H9 (cell line): ENCODE data around the gene HAPLN1. TPM values are rescaled to one million over a fixed set of nuclear protein-coding genes. Genes with fewer than 3 reads are reported as not detected.

Experiments used
- DNase-seq: peaks from one replicate; pipeline ENCODE4 v3.0.0-alpha.2; 2017
- H2AFZ ChIP-seq: one replicate; pipeline ENCODE4 v1.6.1; 2013; ENCODE audit warnings: mild to moderate bottlenecking, low read length, control low read depth, moderate library complexity
- H2AK5ac ChIP-seq: 2 replicates; pipeline ENCODE4 v1.6.1; 2013; ENCODE audit warnings: low read length, control low read depth, mixed read lengths; ENCODE audit not compliant: insufficient read length
- H2BK120ac ChIP-seq: one replicate; pipeline ENCODE4 v1.6.1; 2013; ENCODE audit warnings: low read depth, mild to moderate bottlenecking, low read length, control low read depth, inconsistent platforms; ENCODE audit not compliant: poor library complexity, severe bottlenecking
- H2BK12ac ChIP-seq: 2 replicates; pipeline ENCODE4 v1.6.1; 2013; ENCODE audit warnings: low read length, control low read depth, mixed read lengths, low read depth; ENCODE audit not compliant: insufficient read length
- H2BK15ac ChIP-seq: 2 replicates; pipeline ENCODE4 v1.6.1; 2013; ENCODE audit warnings: low read depth, low read length, control low read depth
- H2BK20ac ChIP-seq: one replicate; pipeline ENCODE4 v1.6.1; 2013; ENCODE audit warnings: low read depth, mild to moderate bottlenecking, low read length, control low read depth, inconsistent platforms; ENCODE audit not compliant: poor library complexity, severe bottlenecking
- H2BK5ac ChIP-seq: 2 replicates; pipeline ENCODE4 v1.6.1; 2013; ENCODE audit warnings: low read length, control low read depth, mixed read lengths; ENCODE audit not compliant: insufficient read length
- H3K14ac ChIP-seq: 2 replicates; pipeline ENCODE4 v1.6.1; 2013; ENCODE audit warnings: low read length, control low read depth; ENCODE audit not compliant: insufficient read depth
- H3K18ac ChIP-seq: 2 replicates; pipeline ENCODE4 v1.6.1; 2013; ENCODE audit warnings: low read depth, mild to moderate bottlenecking, mixed read lengths, low read length, control low read depth; ENCODE audit not compliant: insufficient read length
- H3K23ac ChIP-seq: 2 replicates; pipeline ENCODE4 v1.6.1; 2013; ENCODE audit warnings: low read length, control low read depth, mixed read lengths, low read depth; ENCODE audit not compliant: insufficient read length
- H3K23me2 ChIP-seq: 2 replicates; pipeline ENCODE4 v1.6.1; 2013; ENCODE audit warnings: low read depth, mild to moderate bottlenecking, mixed read lengths, low read length, control low read depth; ENCODE audit not compliant: insufficient read length, poor library complexity, severe bottlenecking
- H3K27ac ChIP-seq: 2 replicates; pipeline ENCODE4 v1.5.1; 2013; ENCODE audit warnings: low read length, control low read depth, mixed read lengths, low read depth; ENCODE audit not compliant: insufficient read length
- H3K27me3 ChIP-seq: 2 replicates; pipeline ENCODE4 v1.6.1; 2013; ENCODE audit warnings: low read length, control low read depth, inconsistent platforms; ENCODE audit not compliant: insufficient read depth
- H3K4ac ChIP-seq: 2 replicates; pipeline ENCODE4 v1.6.1; 2013; ENCODE audit warnings: low read depth, mild to moderate bottlenecking, control low read depth, inconsistent platforms, low read length, moderate library complexity
- H3K4me1 ChIP-seq: 2 replicates; pipeline ENCODE4 v1.6.1; 2013; ENCODE audit warnings: low read length, control low read depth, inconsistent platforms; ENCODE audit not compliant: insufficient read depth
- H3K4me2 ChIP-seq: 2 replicates; pipeline ENCODE4 v1.6.1; 2013; ENCODE audit warnings: low read length, control low read depth, mixed read lengths; ENCODE audit not compliant: insufficient read length, insufficient read depth
- H3K56ac ChIP-seq: 2 replicates; pipeline ENCODE4 v1.6.1; 2013; ENCODE audit warnings: low read depth, mild to moderate bottlenecking, mixed read lengths, low read length, control low read depth; ENCODE audit not compliant: insufficient read length
- H3K79me1 ChIP-seq: 2 replicates; pipeline ENCODE4 v1.6.1; 2013; ENCODE audit warnings: low read depth, mild to moderate bottlenecking, moderate library complexity, low read length, control low read depth, inconsistent platforms; ENCODE audit not compliant: insufficient read depth, poor library complexity, severe bottlenecking
- H3K79me2 ChIP-seq: 2 replicates; pipeline ENCODE4 v1.6.1; 2013; ENCODE audit warnings: low read length, control low read depth, inconsistent platforms; ENCODE audit not compliant: insufficient read depth
- H3K9ac ChIP-seq: 2 replicates; pipeline ENCODE4 v1.6.1; 2013; ENCODE audit warnings: low read length, control low read depth, mixed read lengths; ENCODE audit not compliant: insufficient read length; ENCODE audit errors: extremely low read depth
- H3K9me3 ChIP-seq: one replicate; pipeline ENCODE4 v1.6.1; 2013; ENCODE audit warnings: low read depth, low read length, inconsistent platforms; ENCODE audit not compliant: control insufficient read depth
- H3T11ph ChIP-seq: one replicate; pipeline ENCODE4 v1.6.1; 2013; ENCODE audit warnings: mild to moderate bottlenecking, low read length, control low read depth, inconsistent platforms
- H4K20me1 ChIP-seq: one replicate; pipeline ENCODE4 v1.6.1; 2013; ENCODE audit not compliant: control insufficient read depth, insufficient read length, insufficient read depth
- H4K5ac ChIP-seq: 2 replicates; pipeline ENCODE4 v1.6.1; 2013; ENCODE audit warnings: low read depth, mild to moderate bottlenecking, mixed read lengths, low read length, control low read depth; ENCODE audit not compliant: insufficient read length
- H4K8ac ChIP-seq: replicated peaks from 2 replicates; pipeline ENCODE4 v1.6.1; 2013; ENCODE audit warnings: low read length, control low read depth, mixed read lengths, low read depth; ENCODE audit not compliant: insufficient read length
- H4K91ac ChIP-seq: 2 replicates; pipeline ENCODE4 v1.6.1; 2013; ENCODE audit warnings: low read depth, mild to moderate bottlenecking, moderate library complexity, mixed read lengths, low read length, control low read depth; ENCODE audit not compliant: insufficient read length
- H3K27ac Mint-ChIP-seq, 3 experiments: 2 replicates in 2 of 3; 3 replicates in 1 of 3; pipeline ENCODE4 v1.8.0; 2020 to 2021; ENCODE audit warnings: mixed read lengths in 3 of 3, mild to moderate bottlenecking in 1 of 3, moderate library complexity in 1 of 3
- H3K27me3 Mint-ChIP-seq: 2 replicates; pipeline ENCODE4 v1.8.0; 2021; ENCODE audit warnings: low read depth, mild to moderate bottlenecking, moderate library complexity, mixed read lengths
- H3K36me3 Mint-ChIP-seq, 3 experiments: 2 replicates in 2 of 3; 3 replicates in 1 of 3; pipeline ENCODE4 v1.8.0; 2020 to 2021; ENCODE audit warnings: low read depth in 3 of 3, mixed read lengths in 3 of 3; ENCODE audit not compliant: insufficient read depth in 1 of 3
- H3K4me1 Mint-ChIP-seq, 2 experiments: 2 replicates each; pipeline ENCODE4 v1.8.0; 2020; ENCODE audit warnings: mixed read lengths in 2 of 2
- H3K4me3 Mint-ChIP-seq, 2 experiments: 2 replicates in 1 of 2; 3 replicates in 1 of 2; pipeline ENCODE4 v1.8.0; 2020 to 2021; ENCODE audit warnings: mild to moderate bottlenecking in 2 of 2, mixed read lengths in 2 of 2, moderate library complexity in 1 of 2
- H3K9me3 Mint-ChIP-seq, 2 experiments: 2 replicates in 1 of 2; 3 replicates in 1 of 2; pipeline ENCODE4 v1.8.0; 2020; ENCODE audit warnings: mild to moderate bottlenecking in 2 of 2, mixed read lengths in 2 of 2, moderate library complexity in 1 of 2
- WGBS: extraction: QIAGEN DNeasy Blood & Tissue Kit; methylation state at CpG from one replicate; pipeline ENCODE4 v1.1.7; 2013; ENCODE audit warnings: missing lambda C conversion rate, low lambda C conversion rate, mixed read lengths; ENCODE audit not compliant: insufficient read length; ENCODE audit errors: extremely low coverage; 5-methylcytosine and 5-hydroxymethylcytosine counted together
- total RNA-seq: library from RNA; stranded (reverse); gene quantifications from 2 replicates; pipeline ENCODE4 v1.2.1, GENCODE V29; 2021
- TF ChIP-seq, protein P1 (sequence below): fragments of 200-600 bp; sonication (generic); conservative IDR thresholded peaks from 3 replicates; pipeline ENCODE4 v1.8.0; 2021; ENCODE audit warnings: antibody characterized with exemption, mild to moderate bottlenecking

The HAPLN1 gene
- total RNA-seq, 1 experiment from 2014 or later: 0.22 TPM

DNA sequence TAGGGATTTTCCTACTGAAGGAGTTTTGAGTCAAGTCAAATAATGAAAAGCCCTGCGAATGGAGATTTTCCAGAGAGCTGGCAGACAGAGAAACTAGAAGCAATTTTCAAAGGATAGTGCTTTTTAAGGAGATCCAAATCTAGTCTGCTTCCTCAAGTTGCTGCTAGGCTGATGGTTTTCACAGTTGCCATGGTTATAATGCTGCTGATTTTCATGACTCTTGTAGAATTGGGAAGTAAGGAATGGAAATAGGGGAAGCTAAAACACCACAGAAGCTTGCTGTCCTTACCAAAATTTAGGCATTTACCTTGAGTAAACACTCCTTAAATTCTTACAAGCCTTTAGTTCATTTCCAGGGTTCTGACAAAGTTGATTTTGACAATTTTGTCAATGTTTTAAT, 30.1 kb upstream of the HAPLN1 start:
- no peaks in the 10 kb centered on the region for H3K4me1 Mint-ChIP-seq
- DNase-seq: no peak
- Histone ChIP-seq H3K23ac (no peak overlapping the region), H3T11ph (no peak overlapping the region), H3K4me1 (no peaks in the 10 kb centered on the region), H4K8ac (no peak overlapping the region), H2BK5ac (no peak overlapping the region), H3K27me3 (no peaks in the 10 kb centered on the region), H3K79me2 (no peaks in the 10 kb centered on the region), H3K79me1 (no peaks in the 10 kb centered on the region), H3K4me2 (no peak overlapping the region), H3K9me3 (no peaks in the 10 kb centered on the region), H4K5ac (no peak overlapping the region), H4K20me1 (no peaks in the 10 kb centered on the region), H3K18ac (no peak overlapping the region), H2BK15ac (no peak overlapping the region), H2AFZ (no peak overlapping the region), H2AK5ac (no peak overlapping the region), H2BK20ac (no peak overlapping the region), H3K27ac (no peak overlapping the region), H3K23me2 (no peaks in the 10 kb centered on the region), H2BK12ac (no peak overlapping the region), H3K56ac (no peak overlapping the region), H3K14ac (no peak overlapping the region), H2BK120ac (no peak overlapping the region), H4K91ac (no peak overlapping the region), H3K4ac (no peak overlapping the region), H3K9ac (no peak overlapping the region)
- H3K9me3 Mint-ChIP-seq: peaks cover 2 to 18% of the 10 kb centered on the region in 2 experiments; a peak in 4 of 5 replicates
- peaks cover 0 to 16% (median 1%) of the 10 kb centered on the region in 3 experiments; a peak in 3 of 7 replicates for H3K36me3 Mint-ChIP-seq
- H3K4me3 Mint-ChIP-seq: no peak overlapping the region
- WGBS: no CpG with 5 or more reads among the region's 1 CpG
- TF ChIP-seq, protein P1, sequence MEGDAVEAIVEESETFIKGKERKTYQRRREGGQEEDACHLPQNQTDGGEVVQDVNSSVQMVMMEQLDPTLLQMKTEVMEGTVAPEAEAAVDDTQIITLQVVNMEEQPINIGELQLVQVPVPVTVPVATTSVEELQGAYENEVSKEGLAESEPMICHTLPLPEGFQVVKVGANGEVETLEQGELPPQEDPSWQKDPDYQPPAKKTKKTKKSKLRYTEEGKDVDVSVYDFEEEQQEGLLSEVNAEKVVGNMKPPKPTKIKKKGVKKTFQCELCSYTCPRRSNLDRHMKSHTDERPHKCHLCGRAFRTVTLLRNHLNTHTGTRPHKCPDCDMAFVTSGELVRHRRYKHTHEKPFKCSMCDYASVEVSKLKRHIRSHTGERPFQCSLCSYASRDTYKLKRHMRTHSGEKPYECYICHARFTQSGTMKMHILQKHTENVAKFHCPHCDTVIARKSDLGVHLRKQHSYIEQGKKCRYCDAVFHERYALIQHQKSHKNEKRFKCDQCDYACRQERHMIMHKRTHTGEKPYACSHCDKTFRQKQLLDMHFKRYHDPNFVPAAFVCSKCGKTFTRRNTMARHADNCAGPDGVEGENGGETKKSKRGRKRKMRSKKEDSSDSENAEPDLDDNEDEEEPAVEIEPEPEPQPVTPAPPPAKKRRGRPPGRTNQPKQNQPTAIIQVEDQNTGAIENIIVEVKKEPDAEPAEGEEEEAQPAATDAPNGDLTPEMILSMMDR: no peak
- H3K27me3 Mint-ChIP-seq: no peaks in the 10 kb centered on the region; the same call in 1 of the 2 replicates
- no peak overlapping the region for H3K27ac Mint-ChIP-seq
